ENCODE measurements around the gene SAMD11. TPM values are rescaled to one million over a fixed set of nuclear protein-coding genes. Genes with fewer than 3 reads are reported as not detected.

Gene SAMD11
- total and polyA plus RNA-seq, 2 of the 13 experiments (the other 11 are each of a cell fraction or from before 2014, with no cell fraction given): 0.11 TPM; not detected in 1

DNA sequence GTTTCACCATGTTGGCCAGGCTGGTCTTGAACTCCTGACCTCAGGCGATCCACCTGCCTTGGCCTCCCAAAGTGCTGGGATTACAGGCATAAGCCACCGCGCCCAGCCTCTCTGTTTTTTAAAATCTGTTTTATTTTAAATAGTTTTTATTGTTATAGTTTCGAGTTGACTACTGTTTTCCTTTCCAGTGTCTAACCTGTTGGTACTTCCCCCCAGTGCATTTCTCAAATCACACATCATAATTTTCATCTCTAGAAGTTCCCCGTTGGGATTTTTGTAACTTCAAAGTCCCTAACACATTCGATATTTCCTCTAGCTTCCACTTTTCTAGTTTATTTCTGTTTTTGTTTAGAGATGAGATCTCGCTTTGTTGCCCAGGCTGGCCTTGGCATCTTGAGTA, 68.6 kb downstream of the SAMD11 start (continued):
- TF ChIP-seq, protein P1, sequence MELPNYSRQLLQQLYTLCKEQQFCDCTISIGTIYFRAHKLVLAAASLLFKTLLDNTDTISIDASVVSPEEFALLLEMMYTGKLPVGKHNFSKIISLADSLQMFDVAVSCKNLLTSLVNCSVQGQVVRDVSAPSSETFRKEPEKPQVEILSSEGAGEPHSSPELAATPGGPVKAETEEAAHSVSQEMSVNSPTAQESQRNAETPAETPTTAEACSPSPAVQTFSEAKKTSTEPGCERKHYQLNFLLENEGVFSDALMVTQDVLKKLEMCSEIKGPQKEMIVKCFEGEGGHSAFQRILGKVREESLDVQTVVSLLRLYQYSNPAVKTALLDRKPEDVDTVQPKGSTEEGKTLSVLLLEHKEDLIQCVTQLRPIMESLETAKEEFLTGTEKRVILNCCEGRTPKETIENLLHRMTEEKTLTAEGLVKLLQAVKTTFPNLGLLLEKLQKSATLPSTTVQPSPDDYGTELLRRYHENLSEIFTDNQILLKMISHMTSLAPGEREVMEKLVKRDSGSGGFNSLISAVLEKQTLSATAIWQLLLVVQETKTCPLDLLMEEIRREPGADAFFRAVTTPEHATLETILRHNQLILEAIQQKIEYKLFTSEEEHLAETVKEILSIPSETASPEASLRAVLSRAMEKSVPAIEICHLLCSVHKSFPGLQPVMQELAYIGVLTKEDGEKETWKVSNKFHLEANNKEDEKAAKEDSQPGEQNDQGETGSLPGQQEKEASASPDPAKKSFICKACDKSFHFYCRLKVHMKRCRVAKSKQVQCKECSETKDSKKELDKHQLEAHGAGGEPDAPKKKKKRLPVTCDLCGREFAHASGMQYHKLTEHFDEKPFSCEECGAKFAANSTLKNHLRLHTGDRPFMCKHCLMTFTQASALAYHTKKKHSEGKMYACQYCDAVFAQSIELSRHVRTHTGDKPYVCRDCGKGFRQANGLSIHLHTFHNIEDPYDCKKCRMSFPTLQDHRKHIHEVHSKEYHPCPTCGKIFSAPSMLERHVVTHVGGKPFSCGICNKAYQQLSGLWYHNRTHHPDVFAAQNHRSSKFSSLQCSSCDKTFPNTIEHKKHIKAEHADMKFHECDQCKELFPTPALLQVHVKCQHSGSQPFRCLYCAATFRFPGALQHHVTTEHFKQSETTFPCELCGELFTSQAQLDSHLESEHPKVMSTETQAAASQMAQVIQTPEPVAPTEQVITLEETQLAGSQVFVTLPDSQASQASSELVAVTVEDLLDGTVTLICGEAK (IDR thresholded peaks at IDR 0.05): no peak
- TF ChIP-seq, protein P1 (CRISPR knock-in tag; IDR thresholded peaks at IDR 0.05): no peak
- TF ChIP-seq ZNF343 (CRISPR knock-in tag; IDR thresholded peaks at IDR 0.05) (no peak), EED (CRISPR knock-in tag; IDR thresholded peaks at IDR 0.05) (no peak), RXRA (CRISPR knock-in tag; IDR thresholded peaks at IDR 0.05) (no peak), ZNF260 (CRISPR knock-in tag; IDR thresholded peaks at IDR 0.05; ENCODE audit: borderline replicate concordance, low read depth) (no peak), TP53 (CRISPR knock-in tag; conservative IDR thresholded peaks at IDR 0.05) (no peak), MTA1 (CRISPR knock-in tag; IDR thresholded peaks at IDR 0.05; ENCODE audit: borderline replicate concordance) (no peak), MEF2D (CRISPR knock-in tag; IDR thresholded peaks at IDR 0.05) (no peak), CBX2 (IDR thresholded peaks at IDR 0.05; ENCODE audit: low read depth, low read length) (no peak), CBX2 (CRISPR knock-in tag; IDR thresholded peaks at IDR 0.05; ENCODE audit: low read depth) (no peak)

Data from HepG2 (cell line).